ENCODE data around the gene SNCB.

Gene SNCB

DNA sequence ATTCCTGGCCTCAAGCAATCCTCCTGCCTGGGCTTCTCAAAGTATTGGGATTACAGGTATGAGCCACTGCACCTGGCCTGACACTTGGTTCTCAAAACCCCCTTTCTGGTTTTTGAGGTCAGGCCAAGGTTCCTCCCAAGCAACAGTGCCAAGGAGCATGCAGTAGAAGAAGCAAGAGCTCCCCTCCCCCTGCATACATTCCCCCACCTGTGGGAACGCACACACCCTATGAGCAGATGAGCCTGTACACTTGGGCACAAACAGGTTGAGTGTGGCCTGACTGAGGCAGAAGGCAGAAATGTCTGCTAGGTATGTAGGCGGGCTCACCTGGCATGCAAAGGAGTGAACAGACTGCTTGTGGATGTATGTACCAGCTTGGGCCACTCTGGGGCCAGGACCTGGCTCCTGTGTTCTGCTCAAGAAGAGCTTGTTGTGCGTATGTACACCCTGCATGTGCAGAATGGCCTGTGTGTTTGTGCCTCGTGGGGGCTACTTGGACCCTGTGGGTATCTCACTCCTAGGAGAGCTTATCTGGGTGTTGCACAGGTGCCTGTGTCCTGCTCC lies 22.1 kb downstream of the SNCB start:
- TF ChIP-seq, protein P1, sequence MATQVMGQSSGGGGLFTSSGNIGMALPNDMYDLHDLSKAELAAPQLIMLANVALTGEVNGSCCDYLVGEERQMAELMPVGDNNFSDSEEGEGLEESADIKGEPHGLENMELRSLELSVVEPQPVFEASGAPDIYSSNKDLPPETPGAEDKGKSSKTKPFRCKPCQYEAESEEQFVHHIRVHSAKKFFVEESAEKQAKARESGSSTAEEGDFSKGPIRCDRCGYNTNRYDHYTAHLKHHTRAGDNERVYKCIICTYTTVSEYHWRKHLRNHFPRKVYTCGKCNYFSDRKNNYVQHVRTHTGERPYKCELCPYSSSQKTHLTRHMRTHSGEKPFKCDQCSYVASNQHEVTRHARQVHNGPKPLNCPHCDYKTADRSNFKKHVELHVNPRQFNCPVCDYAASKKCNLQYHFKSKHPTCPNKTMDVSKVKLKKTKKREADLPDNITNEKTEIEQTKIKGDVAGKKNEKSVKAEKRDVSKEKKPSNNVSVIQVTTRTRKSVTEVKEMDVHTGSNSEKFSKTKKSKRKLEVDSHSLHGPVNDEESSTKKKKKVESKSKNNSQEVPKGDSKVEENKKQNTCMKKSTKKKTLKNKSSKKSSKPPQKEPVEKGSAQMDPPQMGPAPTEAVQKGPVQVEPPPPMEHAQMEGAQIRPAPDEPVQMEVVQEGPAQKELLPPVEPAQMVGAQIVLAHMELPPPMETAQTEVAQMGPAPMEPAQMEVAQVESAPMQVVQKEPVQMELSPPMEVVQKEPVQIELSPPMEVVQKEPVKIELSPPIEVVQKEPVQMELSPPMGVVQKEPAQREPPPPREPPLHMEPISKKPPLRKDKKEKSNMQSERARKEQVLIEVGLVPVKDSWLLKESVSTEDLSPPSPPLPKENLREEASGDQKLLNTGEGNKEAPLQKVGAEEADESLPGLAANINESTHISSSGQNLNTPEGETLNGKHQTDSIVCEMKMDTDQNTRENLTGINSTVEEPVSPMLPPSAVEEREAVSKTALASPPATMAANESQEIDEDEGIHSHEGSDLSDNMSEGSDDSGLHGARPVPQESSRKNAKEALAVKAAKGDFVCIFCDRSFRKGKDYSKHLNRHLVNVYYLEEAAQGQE (IDR thresholded peaks at IDR 0.05; ENCODE audit: insufficient replicate concordance, low read depth): no peak
- TF ChIP-seq, protein P2, sequence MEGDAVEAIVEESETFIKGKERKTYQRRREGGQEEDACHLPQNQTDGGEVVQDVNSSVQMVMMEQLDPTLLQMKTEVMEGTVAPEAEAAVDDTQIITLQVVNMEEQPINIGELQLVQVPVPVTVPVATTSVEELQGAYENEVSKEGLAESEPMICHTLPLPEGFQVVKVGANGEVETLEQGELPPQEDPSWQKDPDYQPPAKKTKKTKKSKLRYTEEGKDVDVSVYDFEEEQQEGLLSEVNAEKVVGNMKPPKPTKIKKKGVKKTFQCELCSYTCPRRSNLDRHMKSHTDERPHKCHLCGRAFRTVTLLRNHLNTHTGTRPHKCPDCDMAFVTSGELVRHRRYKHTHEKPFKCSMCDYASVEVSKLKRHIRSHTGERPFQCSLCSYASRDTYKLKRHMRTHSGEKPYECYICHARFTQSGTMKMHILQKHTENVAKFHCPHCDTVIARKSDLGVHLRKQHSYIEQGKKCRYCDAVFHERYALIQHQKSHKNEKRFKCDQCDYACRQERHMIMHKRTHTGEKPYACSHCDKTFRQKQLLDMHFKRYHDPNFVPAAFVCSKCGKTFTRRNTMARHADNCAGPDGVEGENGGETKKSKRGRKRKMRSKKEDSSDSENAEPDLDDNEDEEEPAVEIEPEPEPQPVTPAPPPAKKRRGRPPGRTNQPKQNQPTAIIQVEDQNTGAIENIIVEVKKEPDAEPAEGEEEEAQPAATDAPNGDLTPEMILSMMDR (IDR thresholded peaks at IDR 0.05; ENCODE audit: insufficient read depth, low read length): no peak
- TF ChIP-seq SPI1 (IDR thresholded peaks at IDR 0.05; ENCODE audit: borderline replicate concordance, low read depth) (no peak), POLR2AphosphoS5 (IDR thresholded peaks at IDR 0.05; ENCODE audit: low read depth) (no peak), GABPA (IDR thresholded peaks at IDR 0.05; ENCODE audit: low read depth) (no peak)
- Histone ChIP-seq H3K4me3 (replicated peaks; ENCODE audit: insufficient read depth, low read length) (no peak overlapping the region), H3K27ac (replicated peaks) (no peak overlapping the region), H3K27me3 (ENCODE audit: insufficient read depth, poor library complexity, severe bottlenecking) (peaks cover 24% of the 10 kb centered on the region)
- DNase-seq (ENCODE audit: low read depth in 1 of 2, low spot score in 1 of 2): no peak

DNA sequence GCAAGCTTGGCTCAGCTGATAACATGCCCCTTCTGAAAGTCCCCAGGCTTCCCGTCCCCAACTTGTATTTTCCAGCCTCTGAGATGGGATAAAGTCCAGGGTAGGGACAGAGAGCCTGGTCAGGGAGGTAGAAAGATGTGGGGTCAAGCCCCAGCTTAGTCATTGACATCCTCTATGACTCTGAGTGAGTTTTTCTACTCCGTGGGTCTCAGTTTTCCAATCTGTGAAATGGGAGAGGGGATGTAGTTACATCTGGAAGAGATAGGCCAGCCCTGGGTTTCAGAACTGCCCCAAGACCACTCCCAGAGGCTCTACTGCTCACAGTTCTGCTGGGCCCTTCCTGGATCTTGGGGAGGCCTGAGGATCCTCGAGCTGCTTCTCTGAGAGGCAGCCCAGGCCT lies 23.5 kb downstream of the SNCB start:
- DNase-seq (ENCODE audit: low read depth in 1 of 2, low spot score in 1 of 2): no peak
- TF ChIP-seq, protein P1 (IDR thresholded peaks at IDR 0.05; ENCODE audit: insufficient replicate concordance, low read depth): no peak
- TF ChIP-seq GABPA (IDR thresholded peaks at IDR 0.05; ENCODE audit: low read depth): no peak
- TF ChIP-seq, protein P2 (IDR thresholded peaks at IDR 0.05; ENCODE audit: insufficient read depth, low read length): no peak
- Histone ChIP-seq H3K27ac (replicated peaks) (no peak overlapping the region), H3K27me3 (ENCODE audit: insufficient read depth, poor library complexity, severe bottlenecking) (peaks cover 24% of the 10 kb centered on the region), H3K4me3 (replicated peaks; ENCODE audit: insufficient read depth, low read length) (no peak overlapping the region)

DNA sequence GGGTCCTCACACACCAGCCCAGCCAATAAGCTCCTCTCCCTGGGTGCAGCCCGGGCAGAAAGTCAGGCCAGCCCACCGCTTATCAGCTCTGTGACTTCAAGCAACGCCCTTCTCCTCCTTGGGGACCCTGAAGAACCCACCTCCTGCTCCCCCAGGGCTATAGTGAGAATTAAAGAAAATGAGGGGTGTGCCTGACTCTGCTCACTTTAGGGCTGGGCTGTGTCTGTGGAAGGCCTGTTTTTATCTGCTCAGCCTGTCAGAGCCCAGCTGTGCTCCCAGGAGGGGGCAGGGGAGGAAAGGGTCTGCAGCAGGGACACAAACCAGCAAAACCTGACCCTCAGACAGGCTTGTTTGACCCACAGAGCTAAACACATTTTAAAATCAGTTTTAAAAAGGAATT lies 24.3 kb downstream of the SNCB start:
- Histone ChIP-seq H3K4me3 (replicated peaks; ENCODE audit: insufficient read depth, low read length) (no peak overlapping the region), H3K27me3 (ENCODE audit: insufficient read depth, poor library complexity, severe bottlenecking) (peaks cover 18% of the 10 kb centered on the region), H3K27ac (replicated peaks) (no peak overlapping the region)
- DNase-seq (ENCODE audit: low read depth in 1 of 2, low spot score in 1 of 2): no peak
- TF ChIP-seq, protein P1 (IDR thresholded peaks at IDR 0.05; ENCODE audit: insufficient replicate concordance, low read depth): no peak
- TF ChIP-seq SPI1 (IDR thresholded peaks at IDR 0.05; ENCODE audit: borderline replicate concordance, low read depth) (no peak), GABPA (IDR thresholded peaks at IDR 0.05; ENCODE audit: low read depth) (no peak), POLR2AphosphoS5 (IDR thresholded peaks at IDR 0.05; ENCODE audit: low read depth) (no peak)
- TF ChIP-seq, protein P2 (IDR thresholded peaks at IDR 0.05; ENCODE audit: insufficient read depth, low read length): no peak
